DND-41 (cell line): Measurements from ENCODE around the gene SUPT20HL2.
"Not testable (repeated sequence)": the region's sequence is repeated elsewhere in the genome, so short reads cannot be mapped to it uniquely, and the experiment has no call there.

Experiments used
- ATAC-seq: fragments of 200-7000 bp; cut with Tn5 transposase; 3 replicates; pipeline ENCODE4 v1.9.1; 2021; ENCODE audit warnings: low read depth; ENCODE audit not compliant: insufficient read depth
- DNase-seq: peaks from one replicate; pipeline ENCODE4 v3.0.0-alpha.2; 2020
- H2AFZ ChIP-seq: 2 replicates; pipeline ENCODE4 v1.6.0; 2012; ENCODE audit warnings: low read depth, low read length
- H3K27ac ChIP-seq: 2 replicates; pipeline ENCODE4 v1.5.1; 2012; ENCODE audit warnings: low read length, inconsistent platforms
- H3K27me3 ChIP-seq: fragments of 200-600 bp; sonication (generic); 2 replicates; pipeline ENCODE4 v1.6.0; 2012; ENCODE audit warnings: low read length, mild to moderate bottlenecking, inconsistent platforms; ENCODE audit not compliant: insufficient read depth, poor library complexity
- H3K36me3 ChIP-seq: 2 replicates; pipeline ENCODE4 v1.5.1; 2012; ENCODE audit warnings: low read length, inconsistent platforms; ENCODE audit not compliant: insufficient read depth
- H3K4me1 ChIP-seq: 2 replicates; pipeline ENCODE4 v1.5.1; 2012; ENCODE audit warnings: mild to moderate bottlenecking, low read length; ENCODE audit not compliant: insufficient read depth
- H3K4me2 ChIP-seq: 2 replicates; pipeline ENCODE4 v1.6.0; 2012; ENCODE audit warnings: mild to moderate bottlenecking, moderate library complexity, low read length, inconsistent platforms; ENCODE audit not compliant: insufficient read depth
- H3K4me3 ChIP-seq, 2 experiments: fragments of 200-600 bp in 1 of 2; shearing (Covaris generic) in 1 of 2; 2 replicates each; pipeline ENCODE4 v1.5.1; 2012 to 2016; ENCODE audit warnings: inconsistent platforms in 2 of 2, low read length in 2 of 2, mild to moderate bottlenecking in 2 of 2, low read depth in 1 of 2, moderate library complexity in 1 of 2
- H3K79me2 ChIP-seq: 2 replicates; pipeline ENCODE4 v1.6.0; 2012; ENCODE audit warnings: low read length, inconsistent platforms; ENCODE audit not compliant: insufficient read depth
- H3K9ac ChIP-seq: 2 replicates; pipeline ENCODE4 v1.6.0; 2012; ENCODE audit warnings: low read depth, mild to moderate bottlenecking, inconsistent platforms, low read length, moderate library complexity
- H3K9me3 ChIP-seq: 2 replicates; pipeline ENCODE4 v1.5.1; 2012; ENCODE audit warnings: low read length, moderate library complexity, mild to moderate bottlenecking, inconsistent platforms; ENCODE audit not compliant: insufficient read depth, severe bottlenecking
- H4K20me1 ChIP-seq: 2 replicates; pipeline ENCODE4 v1.6.0; 2012; ENCODE audit warnings: low read length; ENCODE audit not compliant: insufficient read depth
- CTCF ChIP-seq: IDR thresholded peaks from 2 replicates; pipeline ENCODE4 v1.5.1; 2012; ENCODE audit warnings: borderline replicate concordance, low read length, moderate library complexity, mild to moderate bottlenecking; ENCODE audit not compliant: poor library complexity, severe bottlenecking; ENCODE audit errors: extremely low read depth
- EZH2 ChIP-seq: IDR thresholded peaks from 3 replicates; pipeline ENCODE4 v1.6.1; 2012; ENCODE audit warnings: borderline replicate concordance, low read depth, mild to moderate bottlenecking, moderate library complexity, low read length, inconsistent platforms; ENCODE audit not compliant: severe bottlenecking

Gene SUPT20HL2

GRCh38 chrX:24314019-24314635 lies at the start of gene SUPT20HL2:
TSS of gene SUPT20HL2 (minus strand) at chrX:24314069. CDS start at chrX:24313315, 754 bp downstream.
- Histone ChIP-seq H3K9me3 (no peaks in the 10 kb centered on the region), H3K27me3 (no peaks in the 10 kb centered on the region), H3K4me1 (no peaks in the 10 kb centered on the region), H3K79me2 (no peaks in the 10 kb centered on the region), H3K4me3 (no peak within 1 kb of the TSS), H3K9ac (no peak within 1 kb of the TSS), H3K36me3 (no peaks in the 10 kb centered on the region), H2AFZ (no peak within 1 kb of the TSS), H3K27ac (no peak within 1 kb of the TSS), H4K20me1 (no peaks in the 10 kb centered on the region), H3K4me2 (no peak within 1 kb of the TSS)
- ATAC-seq = no peak
- TF ChIP-seq EZH2 (no peak), CTCF (no peak)
- no peak for DNase-seq

DNA sequence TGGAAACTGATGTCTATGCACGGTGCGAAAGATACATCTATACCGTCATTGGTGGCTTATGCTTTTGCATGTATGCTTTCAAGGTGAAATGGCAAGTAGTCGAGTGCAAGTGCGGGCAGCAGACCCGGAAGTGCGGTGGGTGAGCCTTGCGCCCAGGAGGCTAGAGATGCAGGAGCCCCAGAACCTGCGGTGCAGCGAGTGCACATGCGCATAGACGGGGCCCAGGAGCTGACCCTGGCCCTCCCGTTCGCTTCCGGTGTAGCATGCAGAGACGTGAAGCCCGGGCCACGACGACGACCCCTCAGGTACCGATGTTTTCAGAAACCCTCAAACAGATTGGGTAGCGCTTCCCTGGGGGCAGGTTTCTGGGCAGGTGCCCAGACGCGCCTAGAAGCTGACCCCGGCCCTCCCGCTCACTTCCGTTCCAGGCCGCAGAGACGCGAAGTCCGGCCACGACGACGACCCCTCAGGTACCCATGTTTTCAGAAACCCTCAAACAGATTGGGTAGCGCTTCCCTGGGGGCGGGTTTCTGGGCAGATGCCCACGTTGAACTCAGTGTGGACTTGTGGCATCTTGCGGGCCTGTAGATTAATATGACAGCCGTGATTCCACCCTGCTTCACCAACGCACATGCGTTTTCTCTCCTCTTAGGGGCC lies 48.3 kb upstream of the SUPT20HL2 start:
- H3K4me1 ChIP-seq, DNase-seq, ATAC-seq, H3K4me3 ChIP-seq, H2AFZ ChIP-seq, H3K4me2 ChIP-seq, H3K27ac ChIP-seq, H3K27me3 ChIP-seq, H3K9ac ChIP-seq, H3K36me3 ChIP-seq, H3K9me3 ChIP-seq, H3K79me2 ChIP-seq, H4K20me1 ChIP-seq: not testable (repeated sequence)

DNA sequence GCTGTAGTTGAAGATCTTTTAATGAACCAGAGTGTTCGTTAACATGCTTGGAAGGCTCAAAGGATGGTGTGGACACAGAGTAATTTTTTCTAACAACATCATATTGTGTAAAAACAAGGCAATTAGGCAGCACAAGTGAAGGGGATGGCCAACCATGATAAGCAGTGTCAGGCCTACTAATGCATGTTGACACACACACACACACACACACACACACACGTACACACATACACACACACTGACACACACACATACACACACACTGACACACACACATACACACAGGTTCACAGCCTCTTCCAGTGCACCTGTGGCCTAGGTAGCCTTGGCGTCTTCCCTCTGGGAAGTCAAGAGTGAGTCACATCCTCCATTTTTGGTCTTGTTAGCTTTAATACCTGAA lies 46.4 kb upstream of the SUPT20HL2 start, which contains the start of gene SUPT20HL1:
Gene SUPT20HL1, plus strand, starts transcription at position 368 of the 400 bp plus-strand sequence. CDS start 2,122 bp downstream, outside the sequence.
- no peak within 1 kb of the TSS for H3K27ac ChIP-seq
- no peak within 1 kb of the TSS for H3K9ac ChIP-seq
- no peaks in the 10 kb centered on the region for H3K4me1 ChIP-seq
- no peaks in the 10 kb centered on the region for H3K9me3 ChIP-seq
- H3K4me3 ChIP-seq = no peak within 1 kb of the TSS
- H3K4me2 ChIP-seq = no peak within 1 kb of the TSS
- ATAC-seq (no peak), DNase-seq (no peak)
- TF ChIP-seq EZH2 = no peak
- no peak for TF ChIP-seq CTCF
- no peak within 1 kb of the TSS for H2AFZ ChIP-seq
- H3K36me3 ChIP-seq = no peaks in the 10 kb centered on the region
- no peaks in the 10 kb centered on the region for H3K79me2 ChIP-seq
- no peaks in the 10 kb centered on the region for H4K20me1 ChIP-seq
- H3K27me3 ChIP-seq = no peaks in the 10 kb centered on the region

- H3K27ac ChIP-seq = no peak overlapping the region
- no peak overlapping the region for H3K4me3 ChIP-seq
- no peaks in the 10 kb centered on the region for H3K27me3 ChIP-seq
- H4K20me1 ChIP-seq = no peaks in the 10 kb centered on the region
- no peak overlapping the region for H3K4me2 ChIP-seq
- TF ChIP-seq CTCF = no peak
- no peak for TF ChIP-seq EZH2
- no peaks in the 10 kb centered on the region for H3K9me3 ChIP-seq
- ATAC-seq (no peak), DNase-seq (no peak)
- no peak overlapping the region for H3K9ac ChIP-seq
- H2AFZ ChIP-seq = no peak overlapping the region
- H3K36me3 ChIP-seq = no peaks in the 10 kb centered on the region
- no peaks in the 10 kb centered on the region for H3K4me1 ChIP-seq
- no peaks in the 10 kb centered on the region for H3K79me2 ChIP-seq
Observed at GRCh38 chrX:24357106-24357505, 43.2 kb upstream of the SUPT20HL2 start.
